Middle frontal gyrus (tissue), 1 donor: Measurements from ENCODE around the gene GPI.
A peak's percentile ranks its signal among the peaks of the same experiment; 100 is the strongest.

Experiments
- DNase-seq: peaks from one replicate; pipeline ENCODE4 v3.0.0-alpha.2; 2015; ENCODE audit warnings: low spot score; ENCODE audit errors: extremely low spot score

GPI gene

DNA sequence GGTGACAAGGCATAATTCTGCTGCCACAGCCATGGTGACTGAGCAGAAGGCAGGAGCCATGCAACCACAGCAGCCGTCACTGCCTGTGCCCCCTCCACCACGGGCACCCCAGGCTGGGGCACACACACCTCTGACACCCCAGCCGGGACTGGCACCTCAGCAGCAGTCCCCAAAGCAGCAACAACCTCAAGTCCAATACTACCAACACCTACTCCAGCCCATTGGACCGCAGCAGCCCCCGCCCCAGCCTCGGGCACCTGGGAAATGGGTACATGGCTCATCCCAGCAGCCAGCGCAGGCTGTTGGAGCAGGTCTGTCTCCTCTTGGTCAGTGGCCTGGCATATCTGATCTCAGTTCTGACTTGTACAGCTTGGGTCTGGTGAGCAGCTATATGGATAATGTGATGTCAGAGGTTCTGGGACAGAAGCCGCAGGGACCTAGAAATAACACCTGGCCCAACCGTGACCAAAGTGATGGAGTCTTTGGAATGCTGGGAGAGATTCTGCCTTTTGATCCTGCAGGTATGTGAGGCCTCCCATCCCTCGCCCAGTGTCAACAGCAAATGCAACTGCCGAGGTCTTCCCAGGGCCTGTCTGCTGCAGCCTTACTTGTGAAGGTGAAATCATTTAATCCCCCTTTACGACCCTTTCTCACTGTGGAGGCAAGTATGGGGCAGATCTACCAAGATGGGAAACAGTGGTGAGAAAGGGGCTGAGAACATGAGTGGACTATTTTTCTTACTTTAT, 22.9 kb upstream of the GPI start:
- no peak for DNase-seq

DNA sequence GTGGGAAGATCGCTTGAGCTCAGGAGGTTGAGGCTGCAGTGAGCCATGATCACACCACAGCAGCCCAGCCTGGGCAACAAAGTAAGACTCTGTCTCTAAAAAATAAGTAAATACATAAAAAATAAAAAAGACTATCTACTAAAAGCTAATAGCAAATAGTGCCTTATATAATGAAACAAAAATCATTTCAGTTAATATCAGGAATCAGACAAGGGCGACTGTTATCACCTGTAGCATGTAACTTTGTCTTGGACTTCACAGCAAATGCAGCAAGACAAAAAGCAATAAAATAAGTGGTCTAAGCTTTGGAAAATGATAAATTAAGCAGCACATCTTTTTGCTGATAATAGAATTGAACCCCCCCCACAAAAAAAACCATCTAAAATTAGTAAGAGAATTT, 21.2 kb upstream of the GPI start:
- no peak for DNase-seq

DNA sequence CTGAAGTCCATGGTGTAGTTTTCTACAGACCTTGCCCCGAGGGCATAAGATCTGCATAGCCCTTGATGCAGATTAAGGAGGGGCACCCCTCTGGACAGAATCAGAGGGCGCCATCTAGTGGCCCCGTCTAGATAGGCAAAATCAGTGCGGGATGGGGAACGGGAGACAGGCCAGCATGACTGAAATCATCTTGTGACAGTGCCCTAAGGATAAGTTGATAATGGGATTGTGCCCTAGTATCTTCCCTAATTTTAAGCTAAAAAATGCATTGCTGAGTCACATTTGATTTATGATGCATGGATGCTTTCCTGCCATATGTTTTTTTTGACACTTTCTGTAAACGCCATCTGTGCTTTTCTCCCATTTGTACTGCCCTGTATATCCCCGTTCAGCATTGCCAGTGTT, 19.0 kb upstream of the GPI start:
- DNase-seq = peak; percentile 74

DNA sequence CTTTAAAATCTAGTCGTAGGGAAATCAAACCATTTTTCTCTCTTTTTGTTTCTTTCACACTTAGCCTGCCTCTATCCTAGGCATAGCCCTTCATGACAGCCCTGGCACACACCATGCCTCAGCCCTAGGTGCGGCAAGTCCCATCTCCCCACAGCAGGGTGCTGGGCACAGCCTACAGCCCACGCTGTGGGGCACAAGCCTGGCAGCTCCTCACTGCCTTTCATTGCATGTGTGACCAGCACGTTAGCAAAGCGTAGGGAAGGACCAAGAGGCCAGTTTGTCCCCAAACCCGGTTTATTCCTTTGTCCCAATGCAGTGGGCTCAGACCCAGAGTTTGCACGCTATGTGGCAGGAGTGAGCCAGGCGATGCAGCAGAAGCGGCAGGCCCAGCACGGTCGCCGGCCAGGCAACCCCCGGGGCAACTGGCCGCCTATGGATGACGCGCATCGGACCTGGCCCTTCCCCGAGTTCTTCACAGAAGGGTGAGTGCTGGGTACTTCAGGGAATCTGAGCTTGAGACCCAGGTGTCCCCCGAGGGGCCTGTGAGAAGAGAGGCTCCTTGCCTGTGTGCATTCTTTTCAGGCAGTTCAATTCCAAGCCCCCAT, 17.3 kb upstream of the GPI start:
- DNase-seq = no peak

DNA sequence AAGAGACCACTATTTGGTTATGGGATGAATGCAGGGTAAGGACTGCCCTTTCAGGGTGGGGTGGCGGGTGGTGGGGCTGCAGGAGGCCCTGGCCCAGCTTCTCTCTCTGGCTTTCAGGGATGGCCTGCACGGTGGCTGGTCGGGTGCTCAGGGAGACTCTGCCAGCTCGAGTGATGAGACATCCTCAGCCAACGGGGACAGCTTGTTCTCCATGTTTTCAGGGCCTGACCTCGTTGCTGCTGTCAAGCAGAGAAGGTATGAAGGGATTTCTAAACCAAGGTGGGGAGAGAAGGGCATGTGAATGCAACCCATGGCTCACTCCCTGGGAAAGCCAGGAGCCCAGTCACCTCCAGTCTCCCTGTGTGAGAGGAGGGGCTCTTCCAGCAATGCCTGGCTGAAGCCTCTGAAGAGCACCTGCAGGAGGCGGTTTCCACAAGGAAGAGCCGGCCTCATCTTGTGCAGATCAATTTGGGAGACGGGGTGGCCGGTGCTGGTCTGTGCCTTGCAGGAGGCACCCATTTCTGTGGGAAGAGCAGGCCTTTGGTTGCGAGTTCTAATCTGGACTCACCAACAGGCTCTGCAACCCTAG, 16.0 kb upstream of the GPI start:
- DNase-seq = no peak

DNA sequence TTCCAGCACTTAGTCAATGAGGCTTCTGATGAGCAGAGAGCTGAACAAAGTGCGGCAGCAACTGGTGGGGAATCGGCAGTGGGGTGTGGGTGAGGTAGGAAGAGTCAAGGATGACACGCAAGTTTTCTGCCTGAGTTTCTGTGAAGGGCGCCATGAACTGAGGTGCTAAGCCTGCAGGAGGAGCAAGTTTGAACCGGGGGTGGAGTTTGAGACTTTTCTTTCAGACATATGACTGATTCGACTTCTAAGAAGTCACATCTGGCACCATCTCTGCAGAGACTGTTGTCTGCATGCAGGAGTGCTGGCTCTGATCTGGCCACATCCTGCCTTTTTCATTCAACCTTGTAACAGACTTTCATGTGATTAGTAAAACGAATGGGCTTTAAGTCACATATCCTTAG, 14.8 kb upstream of the GPI start:
- DNase-seq = no peak

DNA sequence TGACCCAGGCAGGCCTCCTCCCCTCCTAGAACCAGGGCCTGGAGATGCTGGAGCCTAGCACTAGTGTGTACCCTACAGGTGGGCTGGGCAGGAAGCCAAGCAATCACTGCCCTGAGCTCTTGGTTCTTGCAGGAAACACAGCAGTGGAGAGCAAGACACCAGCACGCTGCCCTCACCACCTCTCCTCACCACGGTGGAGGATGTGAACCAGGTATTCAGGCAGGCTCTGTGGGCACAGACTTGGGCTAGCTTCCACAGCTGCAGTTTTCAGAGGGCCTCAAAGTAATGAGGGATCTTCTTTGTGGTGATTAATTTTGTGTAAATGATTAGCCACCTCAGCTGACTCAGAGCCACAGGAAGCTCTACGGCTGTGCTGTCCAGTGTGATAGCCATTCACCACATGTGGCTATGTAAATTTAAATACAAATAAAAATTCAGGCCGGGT, 13.6 kb upstream of the GPI start:
- DNase-seq = no peak

DNA sequence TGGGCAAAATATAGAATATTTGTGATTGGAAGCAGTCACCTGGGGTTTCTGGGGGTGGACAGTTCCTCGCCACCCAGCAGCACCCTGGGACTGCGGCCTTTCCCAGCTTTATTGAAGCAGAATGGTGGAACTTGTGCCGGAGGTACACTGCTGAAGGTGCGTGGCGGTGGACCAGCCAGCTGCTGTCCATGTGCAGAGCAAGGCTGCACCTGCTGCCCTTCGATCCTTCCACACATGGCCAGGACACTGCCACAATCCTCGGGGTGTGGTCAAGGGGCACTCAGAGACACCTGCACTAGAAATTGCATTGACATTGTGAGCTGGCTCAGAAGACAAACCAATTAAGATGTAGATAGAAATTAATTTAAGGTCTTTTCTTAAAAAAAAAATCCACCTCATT, 11.4 kb upstream of the GPI start:
- no peak for DNase-seq

DNA sequence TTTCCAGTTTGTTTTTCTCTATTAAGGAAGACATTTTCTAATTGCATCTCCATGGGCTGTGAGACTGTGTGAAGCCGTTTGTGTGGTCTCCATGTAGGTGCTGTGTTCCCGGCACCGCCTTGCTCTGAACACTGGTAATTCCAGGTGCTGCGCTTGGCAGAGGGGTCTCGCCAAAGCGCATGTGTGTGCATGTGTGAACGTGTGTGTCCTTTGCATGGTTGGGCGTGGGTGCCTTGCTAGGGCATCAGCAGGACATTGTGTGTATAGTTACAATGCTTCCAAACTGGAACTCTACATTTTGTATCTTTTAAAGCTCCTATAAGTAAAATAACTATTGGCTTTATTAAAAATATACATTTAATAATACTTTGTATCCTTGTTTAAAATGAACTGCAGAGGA, 9.8 kb upstream of the GPI start:
- DNase-seq = no peak

DNA sequence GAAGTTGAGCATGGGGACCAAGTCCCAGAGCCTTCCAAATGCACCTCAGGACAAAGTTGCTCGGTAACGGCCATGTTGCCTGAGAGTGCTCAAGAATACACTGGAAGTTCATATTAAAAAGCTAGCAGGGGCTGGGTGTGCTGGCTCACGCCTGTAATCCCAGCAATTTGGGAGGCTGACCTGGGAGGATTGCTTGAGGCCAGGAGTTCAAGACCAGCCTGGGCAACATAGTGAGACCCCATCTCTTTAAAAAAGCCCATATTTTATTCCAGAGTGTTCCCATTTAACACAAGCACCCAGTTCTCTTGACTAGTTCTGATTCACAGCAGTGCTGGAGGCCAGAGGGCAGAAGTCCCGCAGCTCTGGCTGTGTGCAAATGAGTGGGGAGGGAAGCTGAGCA, 8.1 kb upstream of the GPI start:
- DNase-seq = no peak

DNA sequence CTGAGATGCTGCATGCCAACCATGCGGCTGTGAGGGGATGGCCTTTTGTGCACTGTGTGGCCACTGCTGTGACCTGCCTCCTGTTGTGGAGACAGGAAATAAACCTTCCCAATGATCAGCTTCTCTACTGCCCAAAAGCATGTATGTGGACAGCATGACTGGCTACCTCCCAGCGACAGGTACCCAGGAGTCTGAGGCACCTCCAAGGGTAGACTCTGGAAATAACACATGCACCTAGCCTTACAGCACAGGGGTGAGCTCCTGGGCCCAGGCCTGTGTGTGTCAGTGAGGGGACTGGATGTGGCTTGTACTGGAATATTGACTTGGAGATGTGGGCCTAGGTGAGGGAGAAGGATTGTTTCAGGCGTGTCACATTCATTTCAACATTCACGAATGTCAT, 7.6 kb upstream of the GPI start:
- no peak for DNase-seq

DNA sequence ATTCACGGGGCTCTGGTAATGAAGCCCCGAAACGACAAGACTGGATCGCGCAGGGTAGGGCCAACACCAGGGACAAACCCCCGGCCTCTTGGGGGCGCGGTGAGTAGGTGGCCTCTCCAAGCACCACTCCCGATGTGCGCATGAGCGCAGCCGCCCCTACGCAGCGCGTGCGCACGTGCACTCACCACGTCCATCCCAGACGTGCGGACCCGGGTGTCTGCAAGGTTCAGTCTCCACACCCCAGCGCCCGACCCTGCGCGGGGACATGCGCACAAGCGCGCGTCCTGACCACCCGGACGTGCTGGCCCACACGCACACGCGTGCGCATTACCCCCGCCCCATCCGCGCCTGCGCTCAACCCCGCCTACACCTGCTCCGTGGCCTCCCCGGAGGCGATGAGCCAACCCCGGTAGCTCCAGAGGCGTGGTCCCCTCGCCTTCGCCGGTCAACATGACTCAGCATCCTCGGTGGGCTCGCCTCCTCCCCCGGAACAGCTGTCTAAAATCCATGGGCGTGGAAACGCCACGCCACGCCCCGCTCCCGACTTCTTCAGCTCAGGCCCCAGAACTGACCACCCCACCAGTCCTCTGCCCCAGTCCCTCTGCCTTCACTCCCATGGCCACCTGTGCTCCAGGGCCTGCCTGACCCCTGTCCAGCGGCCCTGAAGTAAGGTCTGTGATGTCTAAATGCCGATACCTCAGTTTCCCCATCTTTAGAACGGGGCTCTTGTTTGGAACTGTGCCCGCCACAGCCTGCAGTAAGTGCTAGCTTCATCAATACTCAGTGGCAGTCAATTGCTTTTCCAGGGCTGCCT, 5.6 kb upstream of the GPI start:
- peak; percentile 87 for DNase-seq

DNA sequence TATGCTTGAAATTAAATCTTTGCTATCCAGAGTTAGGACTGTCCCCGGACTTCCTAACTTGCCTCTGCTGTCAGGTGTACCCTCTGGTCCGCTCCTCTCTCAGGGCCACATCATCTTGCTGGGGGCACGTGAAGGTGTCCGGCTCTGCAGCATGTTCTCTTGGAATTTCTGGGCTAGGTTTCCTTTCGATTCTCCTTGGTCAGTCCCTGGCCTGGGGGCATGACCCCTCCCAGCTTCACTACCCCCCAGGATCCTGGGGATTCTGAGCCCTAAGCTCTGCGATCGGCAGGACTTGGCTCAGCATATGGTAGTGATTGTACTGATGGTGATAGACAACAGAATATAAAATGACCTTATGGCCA, 5.1 kb upstream of the GPI start:
- no peak for DNase-seq

DNA sequence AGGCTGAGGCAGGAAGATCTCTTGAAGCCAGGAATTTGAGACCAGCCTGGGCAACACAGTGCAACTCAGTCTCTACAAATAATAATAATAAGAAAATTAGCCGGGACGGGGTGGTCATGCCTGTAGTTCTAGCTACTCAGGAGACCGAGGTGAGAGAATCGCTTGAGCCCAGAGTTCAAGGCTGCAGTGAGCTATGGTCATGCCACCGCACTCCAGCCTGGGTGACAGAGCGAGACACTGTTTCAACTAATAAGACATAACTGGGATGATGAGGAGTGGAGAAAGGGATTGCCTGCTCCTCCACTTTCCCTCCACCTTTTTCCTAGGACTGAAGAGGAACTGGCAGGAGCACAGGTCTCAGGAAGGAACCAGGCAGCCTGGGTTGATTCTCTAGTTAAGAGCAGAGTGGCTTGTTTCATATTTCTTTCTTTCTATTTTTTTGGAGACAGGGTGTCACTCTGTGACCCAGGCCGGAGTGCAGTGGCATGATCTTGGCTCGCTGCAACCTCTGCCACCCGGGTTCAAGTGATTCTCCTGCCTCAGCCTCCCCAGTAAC, 4.6 kb upstream of the GPI start:
- no peak for DNase-seq

DNA sequence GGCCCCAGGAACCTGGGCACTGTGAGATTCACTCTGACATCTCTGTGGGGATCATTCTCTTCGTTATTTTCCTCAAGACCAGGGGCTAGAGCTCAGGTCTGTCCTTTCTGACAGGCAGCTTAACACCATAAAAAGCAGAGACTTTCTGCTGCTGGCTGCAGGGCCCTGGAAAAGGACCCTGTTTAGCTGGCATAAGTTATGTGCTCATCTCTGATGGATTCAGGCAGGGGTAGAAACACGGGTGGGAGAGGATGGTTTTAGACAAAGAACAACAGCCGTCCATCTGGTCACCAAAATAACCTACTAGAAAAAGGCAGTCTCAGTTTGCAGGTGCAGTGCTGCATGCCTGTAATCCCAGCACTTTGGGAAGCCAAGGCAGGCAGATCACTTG, 2.3 kb upstream of the GPI start:
- no peak for DNase-seq

DNA sequence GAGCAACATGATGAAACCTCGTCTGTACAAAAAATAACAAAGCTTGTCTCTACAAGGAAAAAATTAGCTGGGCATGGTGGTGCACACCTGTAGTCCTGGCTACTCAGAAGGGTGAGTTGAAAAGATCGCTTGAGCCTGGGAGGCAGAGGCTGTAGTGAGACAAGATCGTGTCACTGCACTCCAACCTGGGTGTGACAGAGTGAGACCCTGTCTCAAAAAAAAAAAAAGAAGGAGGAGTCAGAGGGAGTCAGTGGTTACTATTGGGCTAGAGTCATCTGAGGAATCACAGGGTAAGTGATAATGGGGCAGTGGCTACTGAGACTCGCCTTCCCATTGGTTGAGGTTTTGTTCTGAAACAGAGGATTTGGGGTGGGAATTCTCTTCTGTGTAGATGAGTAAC, 1.9 kb upstream of the GPI start:
- no peak for DNase-seq

DNA sequence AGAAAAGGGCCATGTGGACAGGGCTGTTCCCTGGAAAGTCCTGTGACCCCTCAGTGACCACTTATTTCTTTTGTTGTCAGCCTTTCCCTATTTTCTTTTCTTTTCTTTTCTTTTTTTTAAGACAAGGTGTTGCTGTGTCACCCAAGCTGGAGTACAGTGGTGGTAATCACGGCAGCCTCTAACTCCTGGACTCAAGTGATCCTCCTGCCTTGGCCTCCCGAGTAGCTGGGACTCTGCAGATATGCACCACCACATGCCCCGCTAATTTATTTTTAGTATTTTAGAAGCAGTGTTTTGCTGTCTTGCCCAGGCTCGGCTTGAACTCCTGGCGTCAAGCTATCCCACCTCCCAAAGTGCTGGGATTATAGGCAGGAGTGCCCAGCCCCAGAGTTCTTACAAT, 1.1 kb upstream of the GPI start:
- DNase-seq = no peak

DNA sequence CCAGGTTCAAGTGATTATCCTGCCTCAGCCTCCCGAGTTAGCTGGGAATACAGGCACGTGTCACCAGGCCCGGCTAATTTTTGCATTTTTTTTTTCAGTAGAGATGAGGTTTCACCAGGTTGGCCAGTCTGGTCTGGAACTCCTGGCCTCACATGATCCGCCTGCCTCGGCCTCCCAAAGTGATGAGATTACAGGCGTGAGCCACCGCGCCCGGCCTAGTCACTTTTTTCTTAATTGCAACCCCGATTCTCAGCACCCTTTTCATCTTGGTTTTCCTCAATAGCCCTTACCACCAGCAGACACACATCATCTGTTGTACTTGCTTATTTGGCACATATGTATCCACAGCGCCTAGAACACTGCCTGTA, 550 bp upstream of the GPI start:
- DNase-seq = no peak

DNA sequence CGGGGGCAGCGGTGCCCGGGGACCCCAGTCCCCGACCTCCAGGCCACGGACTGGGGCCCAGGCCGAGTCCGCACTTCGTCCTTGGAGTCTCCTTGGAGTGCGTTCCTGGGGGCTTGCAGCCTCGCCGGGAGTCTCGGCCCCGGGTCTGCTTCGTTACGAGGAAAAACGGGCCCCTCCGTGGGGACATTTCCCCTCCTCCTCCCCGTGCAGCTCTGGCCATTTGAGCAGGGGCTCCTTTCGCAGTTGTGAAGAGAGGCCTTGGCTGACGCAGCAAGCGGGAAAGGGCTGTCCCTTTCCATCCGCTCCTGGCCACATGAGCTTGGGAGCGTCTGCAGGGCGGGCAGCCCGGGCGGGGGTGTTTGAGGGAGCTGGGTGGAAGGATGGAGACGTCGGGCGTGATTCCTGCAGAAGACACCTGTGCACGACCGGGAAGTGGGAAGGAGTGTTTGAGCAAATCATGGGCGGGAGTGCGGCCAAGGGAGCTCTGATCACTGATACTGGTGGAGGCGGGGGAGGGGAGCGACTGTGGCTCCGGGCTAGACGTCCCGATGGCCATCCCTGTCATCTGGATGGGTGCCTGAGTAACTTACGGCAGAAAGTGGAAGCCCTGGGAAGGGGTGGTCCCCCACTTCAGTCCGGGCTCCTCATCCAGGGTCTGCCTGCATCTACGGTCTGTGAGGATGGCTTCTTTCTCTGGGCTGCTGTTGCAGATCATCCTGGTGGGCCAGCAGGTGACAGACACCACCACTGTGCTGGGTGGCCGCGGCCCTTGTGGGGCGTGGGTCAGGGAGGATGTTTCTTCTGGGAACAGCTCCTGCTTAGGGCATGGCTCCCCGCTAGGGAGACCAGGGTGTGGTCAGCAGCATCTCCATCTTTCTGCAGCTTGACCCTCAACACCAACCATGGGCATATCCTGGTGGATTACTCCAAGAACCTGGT, 736 bp downstream of the GPI start:
- no peak for DNase-seq

DNA sequence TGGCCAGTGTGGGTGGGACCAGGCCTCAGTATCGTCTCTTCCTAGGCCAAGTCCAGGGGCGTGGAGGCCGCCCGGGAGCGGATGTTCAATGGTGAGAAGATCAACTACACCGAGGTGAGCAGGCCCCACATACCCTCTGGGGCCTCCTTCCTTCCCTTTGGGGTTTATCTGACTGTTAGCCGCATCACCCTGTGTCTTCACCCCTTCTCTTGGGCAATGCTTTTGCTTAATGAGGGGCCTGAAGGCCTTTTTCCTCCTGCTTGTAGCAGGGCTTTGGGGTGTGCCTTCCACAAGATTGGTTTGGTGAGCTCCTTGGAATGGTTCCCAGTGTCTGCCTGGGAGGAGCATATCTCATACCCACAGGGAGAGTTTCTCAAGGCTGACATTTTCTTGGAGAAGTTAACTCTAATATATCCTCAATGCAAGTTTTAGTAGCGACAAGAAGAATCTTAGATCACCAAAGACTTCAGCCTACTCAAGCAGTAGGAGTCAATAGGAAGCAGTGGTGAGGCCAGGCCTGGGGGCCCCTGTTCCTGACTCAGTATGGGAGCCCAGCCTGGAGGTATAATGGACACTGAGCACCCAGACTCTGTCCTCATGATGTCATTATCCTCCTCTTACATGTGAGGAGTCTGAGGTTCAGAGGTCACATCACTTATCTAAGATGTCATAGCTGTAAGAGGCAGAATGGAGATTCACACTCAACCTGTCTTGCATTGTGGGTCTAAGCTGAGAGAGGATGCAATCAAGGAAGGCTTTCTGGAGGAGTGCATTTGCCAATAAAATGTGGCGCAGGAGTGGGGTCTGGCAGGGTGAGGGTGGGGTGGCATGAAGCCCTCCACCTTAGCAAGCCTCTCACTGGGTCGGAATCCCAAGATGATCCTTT, 2.0 kb downstream of the GPI start:
- DNase-seq = no peak
